ENCODE measurements around the gene ITPR2.

The ITPR2 gene

DNA sequence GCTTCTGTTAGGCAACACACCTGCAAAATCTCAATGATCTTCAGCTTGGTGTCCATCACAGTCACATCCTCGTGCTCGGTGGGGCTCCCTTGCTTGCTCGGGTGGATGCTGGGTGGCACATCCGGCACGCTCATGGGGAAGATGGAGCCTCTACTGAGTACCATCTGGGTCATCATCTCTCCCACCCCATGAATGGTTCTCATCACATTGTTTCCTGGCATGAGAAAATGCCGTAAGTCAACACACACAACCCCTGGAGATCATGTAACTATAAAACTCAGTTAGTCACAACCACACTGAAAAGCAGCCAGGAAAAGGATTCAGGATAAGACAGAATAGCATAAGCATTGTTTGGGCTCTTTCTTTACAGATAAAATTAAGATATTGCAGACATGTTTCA, 201.1 kb downstream of the ITPR2 start:
- no peaks in the 10 kb centered on the region for H3K4me1 ChIP-seq (ENCODE audit: insufficient read depth, low read length, severe bottlenecking)
- no peaks in the 10 kb centered on the region for H3K27me3 ChIP-seq (ENCODE audit: insufficient read depth, low read length)
- H3K4me3 ChIP-seq (ENCODE audit: low read depth, low read length, poor library complexity, severe bottlenecking), result no peak overlapping the region
- no peaks in the 10 kb centered on the region for H3K9me2 ChIP-seq (ENCODE audit: low read depth, low read length)
- no peak overlapping the region for H2AFZ ChIP-seq (ENCODE audit: low read length)
- H3K9me3 ChIP-seq (ENCODE audit: low read length), result no peaks in the 10 kb centered on the region
- H4K20me1 ChIP-seq (ENCODE audit: insufficient read depth, low read length), result no peaks in the 10 kb centered on the region
- TF ChIP-seq EZH2 (IDR thresholded peaks at IDR 0.05; ENCODE audit: borderline replicate concordance, low read length), result no peak
- no peak for TF ChIP-seq CTCF (IDR thresholded peaks at IDR 0.05; ENCODE audit: low read length)
- H3K27ac ChIP-seq (ENCODE audit: low read depth, low read length, poor library complexity, severe bottlenecking), result no peak overlapping the region
- H3F3A ChIP-seq (ENCODE audit: insufficient read depth, low read length), result no peaks in the 10 kb centered on the region
- no peak overlapping the region for H3K9ac ChIP-seq (ENCODE audit: low read length)
- no peaks in the 10 kb centered on the region for H3K79me2 ChIP-seq (ENCODE audit: insufficient read depth, low read length)
- peaks cover 13% of the 10 kb centered on the region; the same call in 1 of the 2 replicates for H3K36me3 ChIP-seq (ENCODE audit: insufficient read depth, low read length)
- H3K4me2 ChIP-seq (ENCODE audit: low read length), result no peak overlapping the region

- Histone ChIP-seq H3K4me3 (ENCODE audit: low read depth, low read length, poor library complexity, severe bottlenecking) (no peak overlapping the region), H3K9ac (ENCODE audit: low read length) (no peak overlapping the region), H3K4me2 (ENCODE audit: low read length) (no peak overlapping the region), H3K9me2 (ENCODE audit: low read depth, low read length) (no peaks in the 10 kb centered on the region), H3K27me3 (ENCODE audit: insufficient read depth, low read length) (no peaks in the 10 kb centered on the region), H2AFZ (ENCODE audit: low read length) (no peak overlapping the region), H3K79me2 (ENCODE audit: insufficient read depth, low read length) (no peaks in the 10 kb centered on the region), H4K20me1 (ENCODE audit: insufficient read depth, low read length) (no peaks in the 10 kb centered on the region), H3F3A (ENCODE audit: insufficient read depth, low read length) (no peaks in the 10 kb centered on the region), H3K4me1 (ENCODE audit: insufficient read depth, low read length, severe bottlenecking) (no peaks in the 10 kb centered on the region), H3K9me3 (ENCODE audit: low read length) (no peaks in the 10 kb centered on the region), H3K27ac (ENCODE audit: low read depth, low read length, poor library complexity, severe bottlenecking) (no peak overlapping the region), H3K36me3 (ENCODE audit: insufficient read depth, low read length) (peaks cover 19% of the 10 kb centered on the region; the same call in 1 of the 2 replicates)
- TF ChIP-seq CTCF (IDR thresholded peaks at IDR 0.05; ENCODE audit: low read length) (no peak), EZH2 (IDR thresholded peaks at IDR 0.05; ENCODE audit: borderline replicate concordance, low read length) (no peak)
These were observed 202.4 kb downstream of the ITPR2 start for GRCh38 chr12:26630546-26631027.

- Histone ChIP-seq H2AFZ (ENCODE audit: low read length) (no peak overlapping the region), H3K4me1 (ENCODE audit: insufficient read depth, low read length, severe bottlenecking) (no peaks in the 10 kb centered on the region), H3K4me2 (ENCODE audit: low read length) (no peak overlapping the region), H3F3A (ENCODE audit: insufficient read depth, low read length) (no peaks in the 10 kb centered on the region), H3K9me2 (ENCODE audit: low read depth, low read length) (no peaks in the 10 kb centered on the region), H3K79me2 (ENCODE audit: insufficient read depth, low read length) (no peaks in the 10 kb centered on the region), H3K4me3 (ENCODE audit: low read depth, low read length, poor library complexity, severe bottlenecking) (no peak overlapping the region), H3K36me3 (ENCODE audit: insufficient read depth, low read length) (peaks cover 19% of the 10 kb centered on the region; the same call in 1 of the 2 replicates), H3K27ac (ENCODE audit: low read depth, low read length, poor library complexity, severe bottlenecking) (no peak overlapping the region), H3K27me3 (ENCODE audit: insufficient read depth, low read length) (no peaks in the 10 kb centered on the region), H4K20me1 (ENCODE audit: insufficient read depth, low read length) (no peaks in the 10 kb centered on the region), H3K9me3 (ENCODE audit: low read length) (no peaks in the 10 kb centered on the region), H3K9ac (ENCODE audit: low read length) (no peak overlapping the region)
- no peak for TF ChIP-seq CTCF (IDR thresholded peaks at IDR 0.05; ENCODE audit: low read length)
- TF ChIP-seq EZH2 (IDR thresholded peaks at IDR 0.05; ENCODE audit: borderline replicate concordance, low read length), result no peak
These were observed 203.1 kb downstream of the ITPR2 start for GRCh38 chr12:26629864-26630263.

Measured in OCI-LY1 (cell line).